Neuron (in vitro differentiated cells): Measurements from ENCODE around the gene FTO.

ENCODE experiments used
- H2AFZ ChIP-seq: one replicate; pipeline ENCODE4 v1.6.1; 2013; ENCODE audit warnings: low read depth, mild to moderate bottlenecking, inconsistent platforms, low read length, moderate library complexity
- H3K27me3 ChIP-seq: one replicate; pipeline ENCODE4 v1.6.1; 2013; ENCODE audit warnings: low read length; ENCODE audit not compliant: insufficient read depth
- H3K36me3 ChIP-seq: one replicate; pipeline ENCODE4 v1.6.1; 2013; ENCODE audit warnings: low read length; ENCODE audit not compliant: insufficient read depth
- H3K4me1 ChIP-seq: one replicate; pipeline ENCODE4 v1.6.1; 2013; ENCODE audit warnings: low read length; ENCODE audit not compliant: insufficient read depth
- H3K4me3 ChIP-seq: 2 replicates; pipeline ENCODE4 v1.5.1; 2013; ENCODE audit warnings: mild to moderate bottlenecking, low read length, moderate library complexity
- H3K9me3 ChIP-seq: one replicate; pipeline ENCODE4 v1.6.1; 2013; ENCODE audit warnings: low read length

Gene FTO

GRCh38 chr16:53812914-53813313 lies 109.0 kb downstream of the FTO start:
- no peak overlapping the region for H3K4me3 ChIP-seq
- H3K27me3 ChIP-seq = no peaks in the 10 kb centered on the region
- H3K9me3 ChIP-seq = peaks cover 2% of the 10 kb centered on the region
- H3K4me1 ChIP-seq = no peaks in the 10 kb centered on the region
- H3K36me3 ChIP-seq = peaks cover 26% of the 10 kb centered on the region
- no peak overlapping the region for H2AFZ ChIP-seq

- no peak overlapping the region for H3K4me3 ChIP-seq
- peaks cover 26% of the 10 kb centered on the region for H3K36me3 ChIP-seq
- no peak overlapping the region for H2AFZ ChIP-seq
- H3K27me3 ChIP-seq = no peaks in the 10 kb centered on the region
- H3K4me1 ChIP-seq = no peaks in the 10 kb centered on the region
- peaks cover 2% of the 10 kb centered on the region for H3K9me3 ChIP-seq
These were observed 110.8 kb downstream of the FTO start for GRCh38 chr16:53814801-53815200.

- H3K4me1 ChIP-seq = no peaks in the 10 kb centered on the region
- H3K4me3 ChIP-seq = no peak overlapping the region
- H3K27me3 ChIP-seq = no peaks in the 10 kb centered on the region
- H3K9me3 ChIP-seq = peaks cover 2% of the 10 kb centered on the region
- no peak overlapping the region for H2AFZ ChIP-seq
- peaks cover 16% of the 10 kb centered on the region for H3K36me3 ChIP-seq
These were observed 112.4 kb downstream of the FTO start for GRCh38 chr16:53816211-53816836.

GRCh38 chr16:53817117-53817755 lies 113.3 kb downstream of the FTO start:
- Histone ChIP-seq H2AFZ (no peak overlapping the region), H3K36me3 (peaks cover 14% of the 10 kb centered on the region), H3K27me3 (no peaks in the 10 kb centered on the region), H3K4me3 (no peak overlapping the region), H3K9me3 (peaks cover 2% of the 10 kb centered on the region), H3K4me1 (no peaks in the 10 kb centered on the region)

GRCh38 chr16:53817812-53818550 lies 114.0 kb downstream of the FTO start:
- Histone ChIP-seq H3K27me3 (no peaks in the 10 kb centered on the region), H3K36me3 (peaks cover 14% of the 10 kb centered on the region), H2AFZ (no peak overlapping the region), H3K4me3 (no peak overlapping the region), H3K9me3 (peaks cover 2% of the 10 kb centered on the region), H3K4me1 (no peaks in the 10 kb centered on the region)

GRCh38 chr16:53821487-53821886 lies 117.5 kb downstream of the FTO start:
- H2AFZ ChIP-seq = no peak overlapping the region
- H3K4me3 ChIP-seq = no peak overlapping the region
- peaks cover 7% of the 10 kb centered on the region for H3K9me3 ChIP-seq
- H3K27me3 ChIP-seq = no peaks in the 10 kb centered on the region
- peaks cover 10% of the 10 kb centered on the region for H3K36me3 ChIP-seq
- no peaks in the 10 kb centered on the region for H3K4me1 ChIP-seq

- Histone ChIP-seq H3K9me3 (peaks cover 8% of the 10 kb centered on the region), H3K4me3 (no peak overlapping the region), H2AFZ (no peak overlapping the region), H3K27me3 (no peaks in the 10 kb centered on the region), H3K4me1 (no peaks in the 10 kb centered on the region), H3K36me3 (peaks cover 11% of the 10 kb centered on the region)
These were observed 118.1 kb downstream of the FTO start for GRCh38 chr16:53821957-53822625.

- Histone ChIP-seq H3K36me3 (peaks cover 11% of the 10 kb centered on the region), H3K4me1 (peaks cover 6% of the 10 kb centered on the region), H3K27me3 (no peaks in the 10 kb centered on the region), H2AFZ (no peak overlapping the region), H3K4me3 (no peak overlapping the region), H3K9me3 (peaks cover 8% of the 10 kb centered on the region)
These were observed 119.1 kb downstream of the FTO start for GRCh38 chr16:53822936-53823529.

- Histone ChIP-seq H3K27me3 (no peaks in the 10 kb centered on the region), H3K4me3 (no peak overlapping the region), H2AFZ (no peak overlapping the region), H3K36me3 (peaks cover 11% of the 10 kb centered on the region), H3K9me3 (peaks cover 11% of the 10 kb centered on the region), H3K4me1 (peaks cover 6% of the 10 kb centered on the region)
These were observed 122.7 kb downstream of the FTO start for GRCh38 chr16:53826658-53827057.

GRCh38 chr16:53827741-53828140 lies 123.8 kb downstream of the FTO start:
- Histone ChIP-seq H2AFZ (no peak overlapping the region), H3K36me3 (peaks cover 11% of the 10 kb centered on the region), H3K4me3 (no peak overlapping the region), H3K4me1 (peaks cover 6% of the 10 kb centered on the region), H3K27me3 (no peaks in the 10 kb centered on the region), H3K9me3 (peaks cover 11% of the 10 kb centered on the region)

GRCh38 chr16:53829186-53829747 lies 125.3 kb downstream of the FTO start:
- no peak overlapping the region for H3K4me3 ChIP-seq
- H3K4me1 ChIP-seq = peaks cover 6% of the 10 kb centered on the region
- peaks cover 11% of the 10 kb centered on the region for H3K36me3 ChIP-seq
- H2AFZ ChIP-seq = no peak overlapping the region
- H3K27me3 ChIP-seq = no peaks in the 10 kb centered on the region
- peaks cover 11% of the 10 kb centered on the region for H3K9me3 ChIP-seq

- Histone ChIP-seq H3K9me3 (peaks cover 3% of the 10 kb centered on the region), H3K4me3 (no peak overlapping the region), H3K27me3 (no peaks in the 10 kb centered on the region), H3K36me3 (no peaks in the 10 kb centered on the region), H2AFZ (no peak overlapping the region), H3K4me1 (no peaks in the 10 kb centered on the region)
These were observed 129.1 kb downstream of the FTO start for GRCh38 chr16:53832896-53833544.
